NCI-H2107 (cell line): Measurements from ENCODE around the gene RPL10A.
"Not testable (repeated sequence)": the region's sequence is repeated elsewhere in the genome, so short reads cannot be mapped to it uniquely, and the experiment has no call there.

Source experiments
- DNase-seq: peaks from one replicate; lab custom pipeline; 2025; lab: John Stamatoyannopoulos, UW

The RPL10A gene

GRCh38 chr6:35512006-35512405, 43.8 kb downstream of the RPL10A start:
- no peak for DNase-seq

- DNase-seq: no peak
Observed at GRCh38 chr6:35512740-35513139, 44.5 kb downstream of the RPL10A start, which contains the start of gene TULP1. TSS of gene TULP1 (minus strand) at chr6:35512896. CDS start at chr6:35512858, 38 bp downstream.

- DNase-seq: no peak
Observed at GRCh38 chr6:35514587-35514986, 46.4 kb downstream of the RPL10A start.

- not testable (repeated sequence) for DNase-seq
Observed at GRCh38 chr6:35515939-35516338, 47.7 kb downstream of the RPL10A start.

- DNase-seq: no peak
Observed at GRCh38 chr6:35516712-35517111, 48.5 kb downstream of the RPL10A start.

DNA sequence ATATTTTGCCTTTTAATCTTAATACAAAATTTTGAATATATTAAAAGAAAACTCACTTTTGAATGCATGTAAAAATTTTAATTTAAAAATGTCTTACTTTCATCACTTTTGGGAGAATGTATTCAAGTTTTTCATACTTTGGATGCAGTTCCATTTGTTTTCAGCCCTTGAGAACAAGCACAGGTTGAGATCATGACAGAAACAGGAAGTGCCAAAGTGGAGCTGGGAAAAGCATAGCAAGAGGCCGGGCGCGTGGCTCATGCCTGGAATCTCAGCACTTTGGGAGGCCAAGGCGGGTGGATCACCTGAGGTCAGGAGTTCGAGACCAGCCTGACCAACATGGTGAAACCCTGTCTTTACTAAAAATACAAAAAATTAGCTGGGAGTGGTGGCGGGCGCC, 49.8 kb downstream of the RPL10A start:
- DNase-seq: not testable (repeated sequence)

DNA sequence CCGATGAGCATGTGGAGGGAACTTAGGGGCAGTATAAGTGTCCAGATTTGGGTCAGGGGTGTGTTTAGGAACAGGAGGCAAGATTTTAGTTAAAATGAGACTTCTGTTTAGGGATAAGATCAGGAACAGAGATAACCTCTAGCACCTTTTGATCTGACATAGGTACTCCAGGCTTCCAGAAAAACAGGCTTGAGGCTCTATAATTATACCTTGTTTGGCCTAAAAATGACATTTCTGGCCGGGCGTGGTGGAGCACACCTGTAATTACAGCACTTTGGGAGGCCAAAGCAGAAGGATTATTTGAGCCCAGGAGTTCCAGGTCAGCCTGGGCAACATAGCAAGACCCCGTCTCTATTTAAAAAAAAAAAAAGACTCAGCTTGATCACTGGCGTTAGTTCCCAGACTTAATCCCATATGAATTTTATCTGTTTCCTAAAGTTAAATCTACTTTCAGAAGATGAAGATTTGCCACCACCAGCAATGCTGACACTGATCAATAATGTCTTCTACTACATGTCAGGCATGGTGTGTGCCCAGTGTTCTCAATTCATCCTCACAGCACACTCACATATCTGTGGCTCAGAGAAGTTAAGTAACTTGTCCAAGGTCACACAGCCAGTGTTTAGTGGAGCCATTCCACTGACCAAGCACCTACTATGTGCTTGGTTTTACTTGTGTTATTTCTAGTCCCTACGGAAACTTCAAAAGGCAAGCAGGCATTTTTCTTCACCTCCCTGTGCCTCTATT, 50.5 kb downstream of the RPL10A start:
- no peak for DNase-seq

DNA sequence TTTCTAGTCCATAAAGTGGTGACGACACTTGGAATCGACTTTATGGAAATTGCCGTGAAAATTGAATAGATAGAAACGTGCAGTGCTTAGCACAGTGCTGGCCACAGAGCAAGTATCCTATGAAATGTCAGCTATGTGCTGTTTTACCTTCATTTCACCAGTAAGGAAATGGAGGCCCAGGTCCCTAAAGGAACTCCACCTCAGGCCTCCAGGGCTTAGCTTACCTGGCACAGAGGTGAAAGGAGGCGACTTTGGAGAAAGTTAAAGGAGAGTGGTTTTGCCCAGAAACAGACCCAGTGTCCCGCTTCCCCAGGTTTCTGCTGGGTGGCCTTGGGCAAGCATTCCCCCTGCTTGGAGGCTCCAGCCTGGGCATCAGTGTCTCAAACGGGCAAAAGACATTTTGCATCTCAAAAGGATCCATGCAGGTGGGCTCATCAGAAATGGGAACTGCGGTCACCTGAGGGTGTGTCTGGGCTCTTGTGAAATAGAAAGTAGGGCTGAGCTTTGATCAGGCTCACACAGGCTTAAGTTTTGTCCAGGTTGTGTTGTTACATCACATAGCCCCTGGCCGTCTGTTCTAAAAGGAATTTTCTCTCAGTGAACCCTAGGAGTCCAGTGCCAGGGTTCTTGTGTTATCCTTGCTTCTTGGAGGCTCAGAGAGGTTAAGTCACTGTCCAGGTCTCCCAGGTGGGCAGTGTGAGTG, 51.3 kb downstream of the RPL10A start:
- no peak for DNase-seq
